Measurements from ENCODE around the gene FAM222A. TPM values are rescaled to one million over a fixed set of nuclear protein-coding genes. Genes with fewer than 3 reads are reported as not detected.

FAM222A gene
- total RNA-seq, 1 experiment from 2014 or later = 5.5 TPM

DNA sequence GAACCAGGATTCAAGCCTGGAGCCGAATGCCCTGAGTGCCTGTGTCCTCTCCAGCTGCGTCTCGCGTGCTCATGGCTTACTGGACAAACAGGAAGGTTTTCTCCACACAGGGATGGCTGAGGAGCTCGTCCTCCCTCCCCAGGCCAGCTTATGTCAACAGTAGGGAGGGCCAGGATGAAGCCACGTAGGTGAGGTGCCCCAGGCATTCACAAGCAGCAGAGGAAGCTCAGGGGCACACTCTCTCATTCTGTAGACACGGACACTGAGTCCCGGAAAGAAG is 70.3 kb downstream of the FAM222A start:
- DNase-seq (ENCODE audit: low spot score) = no peak
- POLR2A ChIA-PET (ENCODE audit: low non-redundant PET) = no interaction called here
- H3K36me3 ChIP-seq (ENCODE audit: insufficient read depth, low read length, poor library complexity, severe bottlenecking) = no peaks in the 10 kb centered on the region
- no peak overlapping the region for H3K27ac ChIP-seq (ENCODE audit: low read depth, low read length, poor library complexity, severe bottlenecking)
- no peak for TF ChIP-seq EZH2 (IDR thresholded peaks at IDR 0.05; ENCODE audit: borderline replicate concordance, low read depth, low read length, poor library complexity, severe bottlenecking)
- TF ChIP-seq, protein P1, sequence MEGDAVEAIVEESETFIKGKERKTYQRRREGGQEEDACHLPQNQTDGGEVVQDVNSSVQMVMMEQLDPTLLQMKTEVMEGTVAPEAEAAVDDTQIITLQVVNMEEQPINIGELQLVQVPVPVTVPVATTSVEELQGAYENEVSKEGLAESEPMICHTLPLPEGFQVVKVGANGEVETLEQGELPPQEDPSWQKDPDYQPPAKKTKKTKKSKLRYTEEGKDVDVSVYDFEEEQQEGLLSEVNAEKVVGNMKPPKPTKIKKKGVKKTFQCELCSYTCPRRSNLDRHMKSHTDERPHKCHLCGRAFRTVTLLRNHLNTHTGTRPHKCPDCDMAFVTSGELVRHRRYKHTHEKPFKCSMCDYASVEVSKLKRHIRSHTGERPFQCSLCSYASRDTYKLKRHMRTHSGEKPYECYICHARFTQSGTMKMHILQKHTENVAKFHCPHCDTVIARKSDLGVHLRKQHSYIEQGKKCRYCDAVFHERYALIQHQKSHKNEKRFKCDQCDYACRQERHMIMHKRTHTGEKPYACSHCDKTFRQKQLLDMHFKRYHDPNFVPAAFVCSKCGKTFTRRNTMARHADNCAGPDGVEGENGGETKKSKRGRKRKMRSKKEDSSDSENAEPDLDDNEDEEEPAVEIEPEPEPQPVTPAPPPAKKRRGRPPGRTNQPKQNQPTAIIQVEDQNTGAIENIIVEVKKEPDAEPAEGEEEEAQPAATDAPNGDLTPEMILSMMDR (conservative IDR thresholded peaks at IDR 0.05; ENCODE audit: low read depth, low read length) = no peak
- intact Hi-C loops (cut with micrococcal nuclease; ENCODE audit: unreplicated experiment) = no loop called here
- no peaks in the 10 kb centered on the region for H3K9me3 ChIP-seq (ENCODE audit: low read depth, low read length, poor library complexity, severe bottlenecking)
- H3K4me1 ChIP-seq (ENCODE audit: insufficient read depth, low read length, poor library complexity, severe bottlenecking) = no peaks in the 10 kb centered on the region
- no peaks in the 10 kb centered on the region for H3K27me3 ChIP-seq (replicated peaks; ENCODE audit: insufficient read depth, low read depth, low read length, poor library complexity)
- CTCF ChIA-PET = interaction anchor here (0.5 kb wide), 1 partner anchor 264 kb away, joined by 6 read pairs; no protein-coding TSS in a partner anchor
- no TSS peak for BruUV-seq (replicated peaks)
- H3K4me3 ChIP-seq (ENCODE audit: low read depth, low read length, poor library complexity, severe bottlenecking) = no peak overlapping the region

DNA sequence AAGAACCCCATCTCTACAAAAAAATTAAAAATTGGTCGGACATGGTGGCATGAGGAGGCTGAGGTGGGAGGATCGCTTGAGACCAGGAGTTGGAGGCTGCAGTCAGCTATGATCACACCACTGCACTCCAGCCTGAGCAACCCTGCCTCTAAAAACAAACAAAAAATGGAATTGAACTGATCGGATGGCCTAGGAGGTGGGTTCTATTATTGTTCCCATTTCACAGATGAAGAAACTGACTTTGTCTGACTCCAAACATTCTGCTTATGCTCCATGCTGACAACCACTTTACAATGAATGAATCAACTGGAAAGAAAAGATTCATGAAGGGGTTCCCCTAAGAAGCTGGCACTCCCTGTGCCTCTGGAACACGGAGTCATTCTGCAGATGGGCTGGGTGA is 72.2 kb downstream of the FAM222A start:
- BruUV-seq (replicated peaks) = no TSS peak
- no peak for DNase-seq (ENCODE audit: low spot score)
- CTCF ChIA-PET = no interaction called here
- TF ChIP-seq, protein P1 (conservative IDR thresholded peaks at IDR 0.05; ENCODE audit: low read depth, low read length) = no peak
- TF ChIP-seq EZH2 (IDR thresholded peaks at IDR 0.05; ENCODE audit: borderline replicate concordance, low read depth, low read length, poor library complexity, severe bottlenecking) = no peak
- no peaks in the 10 kb centered on the region for H3K27me3 ChIP-seq (replicated peaks; ENCODE audit: insufficient read depth, low read depth, low read length, poor library complexity)
- no peak overlapping the region for H3K4me3 ChIP-seq (ENCODE audit: low read depth, low read length, poor library complexity, severe bottlenecking)
- no peaks in the 10 kb centered on the region for H3K9me3 ChIP-seq (ENCODE audit: low read depth, low read length, poor library complexity, severe bottlenecking)
- no peaks in the 10 kb centered on the region for H3K4me1 ChIP-seq (ENCODE audit: insufficient read depth, low read length, poor library complexity, severe bottlenecking)
- intact Hi-C loops (cut with micrococcal nuclease; ENCODE audit: unreplicated experiment) = no loop called here
- POLR2A ChIA-PET (ENCODE audit: low non-redundant PET) = no interaction called here
- H3K36me3 ChIP-seq (ENCODE audit: insufficient read depth, low read length, poor library complexity, severe bottlenecking) = no peaks in the 10 kb centered on the region
- no peak overlapping the region for H3K27ac ChIP-seq (ENCODE audit: low read depth, low read length, poor library complexity, severe bottlenecking)

DNA sequence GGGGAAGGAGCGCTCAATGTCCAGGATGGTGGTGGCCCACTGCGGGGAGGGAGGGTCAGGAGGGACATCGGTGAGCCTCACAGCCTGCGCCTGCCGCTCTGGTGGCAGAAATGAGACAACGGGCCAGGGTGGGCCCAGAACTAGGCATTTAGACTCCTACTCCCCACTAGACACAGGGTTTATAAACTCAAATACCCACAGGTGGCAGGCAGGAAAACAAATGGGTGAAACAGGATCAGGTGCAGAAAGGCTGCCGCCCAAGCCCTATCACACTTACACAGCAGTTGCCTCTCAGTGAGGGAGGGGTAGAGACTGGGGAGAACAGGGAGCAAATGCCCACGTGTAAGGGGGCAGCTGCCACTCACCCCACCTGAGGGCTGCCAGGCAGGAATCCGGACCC is 73.2 kb downstream of the FAM222A start:
- no TSS peak for BruUV-seq (replicated peaks)
- Histone ChIP-seq H3K9me3 (ENCODE audit: low read depth, low read length, poor library complexity, severe bottlenecking) (no peaks in the 10 kb centered on the region), H3K27me3 (replicated peaks; ENCODE audit: insufficient read depth, low read depth, low read length, poor library complexity) (no peaks in the 10 kb centered on the region), H3K4me1 (ENCODE audit: insufficient read depth, low read length, poor library complexity, severe bottlenecking) (no peaks in the 10 kb centered on the region), H3K4me3 (ENCODE audit: low read depth, low read length, poor library complexity, severe bottlenecking) (no peak overlapping the region), H3K27ac (ENCODE audit: low read depth, low read length, poor library complexity, severe bottlenecking) (no peak overlapping the region), H3K36me3 (ENCODE audit: insufficient read depth, low read length, poor library complexity, severe bottlenecking) (no peaks in the 10 kb centered on the region)
- no peak for DNase-seq (ENCODE audit: low spot score)
- POLR2A ChIA-PET (ENCODE audit: low non-redundant PET) = no interaction called here
- TF ChIP-seq EZH2 (IDR thresholded peaks at IDR 0.05; ENCODE audit: borderline replicate concordance, low read depth, low read length, poor library complexity, severe bottlenecking) = no peak
- TF ChIP-seq, protein P1 (conservative IDR thresholded peaks at IDR 0.05; ENCODE audit: low read depth, low read length) = no peak
- CTCF ChIA-PET = no interaction called here
- intact Hi-C loops (cut with micrococcal nuclease; ENCODE audit: unreplicated experiment) = no loop called here
